AG04449 (cell line): ENCODE measurements around the gene HOXD12.

Source experiments
- CTCF ChIA-PET: fragments of 350-600 bp; formaldehyde crosslinking; extraction: SDS; loops from one replicate; lab custom pipeline; 2021; ENCODE audit warnings: antibody characterized with exemption; lab: Yijun Ruan, JAX
- POLR2A ChIA-PET: fragments of 400-600, 350-600 bp; formaldehyde crosslinking; extraction: SDS; loops from one replicate; lab custom pipeline; 2020; ENCODE audit warnings: antibody characterized with exemption, inconsistent platforms; lab: Yijun Ruan, JAX
- DNase-seq: peaks from one replicate; pipeline ENCODE4 v3.0.0-alpha.2; 2010; ENCODE audit warnings: low read depth, low spot score
- H3K4me3 ChIP-seq: 2 replicates; pipeline ENCODE4 v1.5.1; 2011; ENCODE audit warnings: low read depth, mild to moderate bottlenecking, control low read depth, low read length
- CTCF ChIP-seq: IDR thresholded peaks from one replicate; pipeline ENCODE4 v1.5.1; 2011; ENCODE audit warnings: mild to moderate bottlenecking, moderate library complexity, low read length, control low read depth, inconsistent platforms; ENCODE audit not compliant: insufficient read depth; ENCODE audit errors: missing control alignments

HOXD12 gene

GRCh38 chr2:176068419-176068832 is 31.2 kb upstream of the HOXD12 start:
- H3K4me3 ChIP-seq: no peak overlapping the region
- TF ChIP-seq CTCF: no peak
- POLR2A ChIA-PET: no interaction called here
- no peak for DNase-seq
- CTCF ChIA-PET: no interaction called here

GRCh38 chr2:176071330-176072291 is 28.0 kb upstream of the HOXD12 start:
- CTCF ChIA-PET: interaction anchor here (1.0 kb wide), 2 partner anchors 10 to 382 kb away, joined by 3 read pairs; no protein-coding TSS in a partner anchor
- no peak overlapping the region for H3K4me3 ChIP-seq
- no peak for TF ChIP-seq CTCF
- POLR2A ChIA-PET: no interaction called here
- no peak for DNase-seq

- H3K4me3 ChIP-seq: no peak overlapping the region
- no peak for DNase-seq
- TF ChIP-seq CTCF: no peak
- POLR2A ChIA-PET: no interaction called here
- CTCF ChIA-PET: no interaction called here
Measured at GRCh38 chr2:176072292-176072669, 27.3 kb upstream of the HOXD12 start.

- no peak for TF ChIP-seq CTCF
- ChIA-PET CTCF (interaction anchor here (1.4 kb wide), 1 partner anchor 9 kb away, joined by 5 read pairs; no protein-coding TSS in a partner anchor), POLR2A (interaction anchor here (0.6 kb wide), 1 partner anchor 349 kb away, joined by 3 read pairs; no protein-coding TSS in a partner anchor)
- no peak for DNase-seq
- H3K4me3 ChIP-seq: no peak overlapping the region
Measured at GRCh38 chr2:176072951-176073904, 26.4 kb upstream of the HOXD12 start.

- H3K4me3 ChIP-seq: no peak overlapping the region
- DNase-seq: no peak
- ChIA-PET POLR2A (no interaction called here), CTCF (interaction anchor here (0.9 kb wide), 1 partner anchor 11 kb away, joined by 5 read pairs; no protein-coding TSS in a partner anchor)
- no peak for TF ChIP-seq CTCF
Measured at GRCh38 chr2:176074919-176075425, 24.6 kb upstream of the HOXD12 start.
